MCF 10A (cell line): ENCODE measurements around the gene HABP4. TPM values are rescaled to one million over a fixed set of nuclear protein-coding genes. Genes with fewer than 3 reads are reported as not detected.

Source experiments
- BruUV-seq: library from RNA; stranded (reverse); fragments of 400-500 nt; replicated peaks from 2 replicates; lab custom pipeline; 2021; lab: Mats Ljungman, UMichigan
- CTCF ChIA-PET: fragments of 300-600 bp; sonication (Branson Sonifier 250); formaldehyde crosslinking; extraction: SDS; loops from one replicate; lab custom pipeline; 2021; ENCODE audit warnings: antibody characterized with exemption, inconsistent platforms; lab: Yijun Ruan, JAX
- POLR2A ChIA-PET: fragments of 300-600, 350-650 bp; sonication (Branson Sonifier 250); formaldehyde crosslinking; extraction: SDS; loops from one replicate; lab custom pipeline; 2020; ENCODE audit warnings: antibody characterized with exemption, inconsistent platforms; lab: Yijun Ruan, JAX
- DNase-seq: peaks from one replicate; pipeline ENCODE4 v3.0.0-alpha.2; 2018; ENCODE audit not compliant: unreplicated experiment
- H3K27ac Mint-ChIP-seq: one replicate; pipeline ENCODE4 v1.8.0; 2022; ENCODE audit warnings: mild to moderate bottlenecking, low read depth, mixed read lengths; ENCODE audit not compliant: unreplicated experiment
- H3K27me3 Mint-ChIP-seq: one replicate; pipeline ENCODE4 v1.8.0; 2022; ENCODE audit warnings: mixed read lengths; ENCODE audit not compliant: insufficient read depth, unreplicated experiment
- H3K36me3 Mint-ChIP-seq: one replicate; pipeline ENCODE4 v1.8.0; 2022; ENCODE audit warnings: mild to moderate bottlenecking, moderate library complexity, mixed read lengths; ENCODE audit not compliant: insufficient read depth, unreplicated experiment
- H3K4me1 Mint-ChIP-seq: one replicate; pipeline ENCODE4 v1.8.0; 2022; ENCODE audit warnings: mixed read lengths; ENCODE audit not compliant: insufficient read depth, unreplicated experiment
- H3K4me3 Mint-ChIP-seq: one replicate; pipeline ENCODE4 v1.8.0; 2022; ENCODE audit warnings: mild to moderate bottlenecking, moderate library complexity, mixed read lengths; ENCODE audit not compliant: unreplicated experiment
- H3K9me3 Mint-ChIP-seq: one replicate; pipeline ENCODE4 v1.8.0; 2022; ENCODE audit warnings: mixed read lengths; ENCODE audit not compliant: unreplicated experiment
- CTCF ChIP-seq: fragments of 200-600 bp; IDR thresholded peaks from one replicate; pipeline ENCODE4 v1.8.0; 2022; ENCODE audit warnings: antibody characterized with exemption, mild to moderate bottlenecking; ENCODE audit not compliant: unreplicated experiment
- intact Hi-C: fragments of 100-400 bp; cut with micrococcal nuclease; formaldehyde crosslinking; loops from 2 replicates; pipeline ENCODE4 v1.14.1; 2022
- total RNA-seq: library from RNA; stranded (reverse); gene quantifications from 2 replicates; pipeline ENCODE4 v1.2.3, GENCODE V29; 2022

The HABP4 gene
- total RNA-seq, 1 experiment from 2014 or later: 4.3 TPM

- BruUV-seq: no TSS peak
- CTCF ChIA-PET: no interaction called here
- DNase-seq: no peak
- Mint-ChIP-seq H3K9me3 (no peaks in the 10 kb centered on the region), H3K27me3 (no peaks in the 10 kb centered on the region), H3K27ac (no peak overlapping the region), H3K4me1 (peaks cover 22% of the 10 kb centered on the region), H3K36me3 (no peaks in the 10 kb centered on the region), H3K4me3 (peak overlapping the region; percentile 93)
- no peak for TF ChIP-seq CTCF
- intact Hi-C loops: loop anchor here (1.0 to 5.0 kb wide), 3 partner anchors 35 to 234 kb away; partner anchors contain the start of gene SLC35D2
- POLR2A ChIA-PET: interaction anchor here (1.5 to 2.6 kb wide), 2 partner anchors 33 to 34 kb away, joined by 3 to 28 read pairs; partner anchors contain the start of genes HABP4 and SLC35D2
Measured at GRCh38 chr9:96417661-96418082, 32.3 kb upstream of the HABP4 start.

GRCh38 chr9:96418083-96418919 lies 31.7 kb upstream of the HABP4 start, which contains the start of gene ZNF367:
Gene ZNF367, minus strand, starts transcription at chr9:96418370. Its CDS starts 338 bp downstream, at chr9:96418032.
- no TSS peak for BruUV-seq
- no peaks in the 10 kb centered on the region for H3K36me3 Mint-ChIP-seq
- H3K4me1 Mint-ChIP-seq: peaks cover 22% of the 10 kb centered on the region
- ChIA-PET POLR2A (interaction anchor here (0.5 to 2.6 kb wide), 5 partner anchors 15 to 942 kb away, joined by 3 to 28 read pairs (median 4); partner anchors contain the start of genes HABP4 and SLC35D2), CTCF (no interaction called here)
- intact Hi-C loops: loop anchor here (1.0 to 5.0 kb wide), 3 partner anchors 36 to 233 kb away; partner anchors contain the start of gene SLC35D2
- no peaks in the 10 kb centered on the region for H3K9me3 Mint-ChIP-seq
- TF ChIP-seq CTCF: no peak
- DNase-seq: peak; percentile 97
- H3K27ac Mint-ChIP-seq: peak within 1 kb of the TSS; percentile 63
- H3K4me3 Mint-ChIP-seq: peak within 1 kb of the TSS; percentile 93
- H3K27me3 Mint-ChIP-seq: no peaks in the 10 kb centered on the region

- no peaks in the 10 kb centered on the region for H3K9me3 Mint-ChIP-seq
- H3K27me3 Mint-ChIP-seq: no peaks in the 10 kb centered on the region
- H3K36me3 Mint-ChIP-seq: no peaks in the 10 kb centered on the region
- peaks cover 21% of the 10 kb centered on the region for H3K4me1 Mint-ChIP-seq
- intact Hi-C loops: loop anchor here (1.0 to 5.0 kb wide), 3 partner anchors 37 to 232 kb away; partner anchors contain the start of gene SLC35D2
- ChIA-PET POLR2A (interaction anchor here (0.5 to 2.6 kb wide), 8 partner anchors 15 to 992 kb away, joined by 3 to 28 read pairs (median 4); partner anchors contain the start of genes HABP4 and SLC35D2), CTCF (interaction anchor here (0.5 to 0.7 kb wide), 2 partner anchors 86 to 96 kb away, joined by 3 to 5 read pairs; no protein-coding TSS in a partner anchor)
- no peak for TF ChIP-seq CTCF
- peak; percentile 51 for DNase-seq
- H3K4me3 Mint-ChIP-seq: peak overlapping the region; percentile 93
- BruUV-seq: TSS peak; percentile 68
- peak overlapping the region; percentile 63 for H3K27ac Mint-ChIP-seq
Measured at GRCh38 chr9:96418920-96419690, 30.9 kb upstream of the HABP4 start.
